GM21447 (cell line): ENCODE results near the gene CDCP2.

Source experiments
- ATAC-seq: cut with Tn5 transposase; IDR thresholded peaks from one replicate; pipeline ENCODE4 v1.9.1; 2021; ENCODE audit not compliant: unreplicated experiment

Gene CDCP2

GRCh38 chr1:54137534-54138061, 15.2 kb downstream of the CDCP2 start:
- ATAC-seq, result no peak

DNA sequence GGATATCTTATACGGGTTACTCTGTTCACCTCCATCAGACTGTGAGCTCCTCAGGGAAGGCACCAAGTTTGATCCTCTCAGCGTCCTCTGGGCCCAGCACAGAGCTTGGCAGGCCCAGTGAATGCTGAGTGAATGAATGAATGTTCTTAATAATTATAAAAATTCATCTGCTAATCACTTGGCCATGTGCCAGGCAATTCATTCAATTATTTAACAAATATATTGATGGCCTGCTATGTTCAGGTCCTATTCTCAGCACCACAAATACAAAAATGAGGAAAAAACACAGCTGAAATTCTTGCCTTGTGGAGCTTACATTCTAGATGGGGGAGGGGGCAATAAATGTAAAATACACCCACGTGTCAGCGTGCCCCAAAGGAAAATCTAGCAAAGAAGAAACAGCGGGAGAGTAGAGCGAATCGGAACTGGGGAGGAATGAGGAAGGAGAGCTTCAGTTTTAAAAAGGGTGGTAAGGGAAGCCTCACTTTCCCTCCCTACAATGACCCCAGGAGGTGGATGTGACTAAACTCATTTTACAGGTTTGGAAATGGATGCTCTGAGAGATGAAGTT, 15.8 kb downstream of the CDCP2 start:
- no peak for ATAC-seq

DNA sequence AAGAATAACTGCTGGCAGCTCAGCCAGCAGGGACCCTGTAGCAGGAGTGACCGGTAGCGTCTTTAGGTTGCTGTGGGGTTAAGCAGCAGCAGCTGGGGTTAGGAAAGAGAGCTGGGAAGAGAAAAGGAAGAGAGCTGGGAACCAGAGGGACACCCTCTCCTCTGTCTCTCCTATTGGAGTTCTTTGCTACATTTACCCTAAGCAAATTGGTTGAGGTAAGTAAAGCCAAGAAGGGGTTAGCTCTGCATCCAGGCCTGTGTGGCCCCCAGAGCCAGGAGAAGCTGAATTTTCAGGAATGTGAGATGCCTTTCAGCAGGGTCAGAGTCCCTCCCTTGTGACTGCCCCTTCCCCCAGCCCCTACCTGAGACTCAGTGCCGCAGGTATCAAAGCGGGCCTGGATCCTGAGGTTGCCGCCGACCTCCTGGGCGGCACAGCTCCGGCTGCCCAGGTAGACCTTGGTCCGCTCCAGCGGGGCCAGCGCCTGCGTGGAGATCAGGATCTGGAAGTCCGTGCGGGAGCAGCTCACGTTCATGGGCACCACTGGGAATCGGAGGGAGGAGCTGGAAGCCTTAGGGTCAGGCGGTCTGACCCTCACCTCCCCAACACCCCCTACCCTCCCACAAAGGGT, 16.4 kb downstream of the CDCP2 start:
- no peak for ATAC-seq

DNA sequence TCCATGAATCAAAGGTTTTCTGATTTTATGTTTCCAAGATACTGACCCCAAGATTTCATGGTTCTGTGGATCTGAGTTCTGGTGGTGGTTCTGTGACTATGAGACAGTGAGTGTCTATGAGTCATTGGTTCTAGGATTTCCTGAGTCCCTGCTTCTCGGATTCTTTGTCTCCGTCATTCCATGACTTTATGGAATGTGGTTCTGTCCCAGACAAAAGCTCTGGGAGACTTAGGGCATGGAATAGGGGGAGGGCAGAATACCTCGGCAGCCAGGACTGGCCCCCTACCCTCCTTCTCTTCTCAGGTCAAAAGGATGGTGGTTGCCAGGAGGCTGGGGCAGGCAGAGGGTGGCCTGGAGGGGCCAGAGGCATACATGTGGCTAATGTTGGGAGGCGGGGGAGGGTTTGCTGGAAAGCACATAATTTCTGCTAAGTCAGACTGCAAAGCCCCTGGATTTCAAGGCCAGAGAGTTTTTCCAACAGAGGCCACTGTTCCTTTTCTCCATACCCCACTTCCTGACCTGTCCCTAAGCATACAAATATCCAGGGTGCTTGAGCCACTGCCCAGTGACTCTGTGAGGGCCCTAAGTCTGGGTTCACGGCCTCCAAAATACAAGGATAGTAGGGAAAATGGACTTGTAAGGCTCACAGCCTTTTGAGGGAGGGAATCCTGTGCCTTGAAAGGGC, 17.2 kb downstream of the CDCP2 start:
- no peak for ATAC-seq

DNA sequence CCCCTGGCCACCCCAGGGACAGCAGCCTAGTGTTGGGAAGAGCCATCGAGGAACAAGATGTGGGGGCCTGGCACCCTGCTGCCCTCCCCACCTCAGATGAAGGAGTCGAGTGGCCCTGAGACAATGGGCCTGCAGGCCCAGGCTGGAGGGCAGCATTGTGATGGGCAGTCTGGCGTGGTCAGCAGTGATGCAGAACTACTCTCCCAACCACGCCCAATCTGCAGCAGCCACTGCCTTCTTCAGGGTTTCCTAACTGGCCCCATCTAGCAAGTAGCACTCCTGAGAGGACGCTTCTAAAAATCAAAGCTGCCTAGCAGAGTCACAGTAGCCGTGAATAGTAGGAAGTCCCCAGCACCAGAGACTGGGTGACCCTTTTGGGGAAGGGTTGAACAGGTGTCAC, 18.5 kb downstream of the CDCP2 start:
- no peak for ATAC-seq

GRCh38 chr1:54132495-54132894, 20.3 kb downstream of the CDCP2 start:
- no peak for ATAC-seq

DNA sequence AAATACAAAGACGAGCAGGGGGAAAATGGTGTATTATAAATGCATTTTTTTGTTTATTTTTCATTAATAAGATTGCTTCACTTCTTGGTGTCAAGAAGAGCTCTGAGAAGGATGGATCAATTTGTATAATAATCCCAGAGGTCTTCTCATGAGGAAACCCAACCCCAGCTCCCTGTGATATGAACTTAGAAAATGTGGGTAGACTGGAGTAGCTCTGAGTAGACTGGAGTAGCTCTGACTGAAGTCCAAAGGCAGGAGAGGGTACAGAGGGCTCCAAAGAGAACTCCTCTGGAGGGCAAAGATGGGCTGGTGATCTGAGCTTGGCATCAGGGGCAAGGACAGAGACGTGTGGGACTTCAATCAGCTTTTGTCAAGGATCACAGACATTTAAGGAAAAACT, 21.4 kb downstream of the CDCP2 start:
- no peak for ATAC-seq

GRCh38 chr1:54129858-54130257, 22.9 kb downstream of the CDCP2 start:
- ATAC-seq, result no peak

DNA sequence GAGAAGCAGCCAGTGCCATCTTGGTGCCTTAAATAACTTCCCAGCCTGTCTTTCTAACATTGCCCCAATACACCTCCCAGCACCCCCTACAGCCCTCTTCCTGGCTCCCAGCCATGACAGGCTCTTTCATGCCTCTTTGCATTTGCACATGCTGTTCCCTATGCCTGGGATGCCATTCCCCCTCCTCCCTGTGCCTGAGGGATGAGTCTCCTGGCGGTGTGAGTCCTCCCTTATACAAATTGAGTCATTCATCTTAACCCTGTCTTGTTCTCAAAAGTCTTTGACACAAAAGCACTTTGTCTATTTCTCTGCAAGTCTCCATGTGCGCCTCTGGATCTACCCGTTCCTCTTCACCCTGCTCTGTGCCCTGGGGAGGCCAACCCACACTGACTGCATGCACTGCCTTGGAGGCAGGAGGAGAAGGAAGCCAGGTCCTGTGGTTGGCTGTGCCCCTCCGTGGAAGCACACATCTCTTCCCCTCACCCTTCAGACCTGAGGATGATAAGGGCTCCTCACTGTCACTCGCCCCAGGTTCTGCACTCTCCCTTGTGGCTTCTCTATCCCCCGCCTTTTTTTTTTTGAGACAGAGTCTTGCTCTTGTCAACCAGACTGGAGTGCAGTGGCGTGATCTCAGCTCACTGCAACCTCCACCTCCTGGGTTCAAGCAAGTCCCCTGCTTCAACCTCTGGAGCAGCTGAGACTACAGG, 25.1 kb downstream of the CDCP2 start:
- ATAC-seq, result no peak

DNA sequence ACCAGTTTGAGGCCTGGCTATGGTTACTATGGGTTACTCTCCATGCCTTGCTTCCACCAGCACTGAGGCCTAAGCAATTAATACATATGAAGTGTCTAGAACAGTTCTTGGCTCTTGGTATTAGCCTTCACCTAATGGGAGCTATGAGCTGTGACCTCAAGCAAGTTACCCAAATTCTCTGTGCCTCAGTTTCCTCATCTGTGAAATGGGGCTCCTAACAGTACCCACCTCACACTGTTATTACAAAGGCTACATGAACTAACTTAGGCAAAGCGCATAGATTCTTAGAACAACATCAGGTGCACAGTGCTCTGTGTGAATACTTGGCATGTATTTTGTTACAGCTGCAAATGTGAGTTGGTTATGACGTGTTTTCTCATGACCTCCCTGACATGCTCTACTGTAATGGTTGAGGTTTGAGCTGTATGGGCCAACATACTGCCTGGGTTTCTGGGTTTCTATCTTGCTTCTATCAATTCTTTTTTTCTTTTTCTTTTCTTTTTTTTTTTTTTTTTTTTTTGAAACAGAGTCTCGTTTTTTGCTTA, 26.5 kb downstream of the CDCP2 start:
- no peak for ATAC-seq

DNA sequence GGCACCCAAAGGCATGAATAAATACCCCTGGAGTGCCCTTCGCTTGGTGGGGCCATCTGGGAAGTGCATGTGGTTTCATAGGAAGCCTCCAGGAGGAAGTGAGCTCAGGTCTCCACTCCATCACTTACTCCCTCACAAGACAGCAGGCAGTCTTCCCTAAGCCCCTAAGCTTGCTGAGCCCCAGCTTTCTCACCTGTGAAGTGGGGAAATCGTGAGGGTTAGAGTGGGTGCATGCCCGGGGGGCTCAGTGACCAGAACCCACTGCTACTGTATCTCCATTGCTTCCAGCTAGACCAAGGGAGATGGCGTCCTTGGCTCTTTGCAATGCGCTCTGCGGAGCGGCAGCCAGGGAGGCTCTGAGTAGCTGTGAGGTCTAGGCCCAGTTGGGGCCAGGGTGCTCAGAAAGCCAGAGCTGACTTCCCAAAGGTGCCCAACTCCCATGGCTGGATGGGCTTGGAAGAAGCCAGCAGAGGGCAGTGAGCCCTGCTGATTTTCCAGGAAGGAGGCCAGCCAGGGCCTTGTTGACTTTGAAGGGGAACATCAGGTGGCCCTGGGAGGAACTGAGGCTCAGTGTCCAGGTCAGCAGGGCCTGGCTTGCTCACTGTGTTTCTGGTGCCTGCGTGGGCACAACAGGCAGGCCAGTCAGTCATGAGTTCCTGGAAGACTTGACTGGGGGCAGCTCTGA, 27.3 kb downstream of the CDCP2 start:
- ATAC-seq, result no peak

DNA sequence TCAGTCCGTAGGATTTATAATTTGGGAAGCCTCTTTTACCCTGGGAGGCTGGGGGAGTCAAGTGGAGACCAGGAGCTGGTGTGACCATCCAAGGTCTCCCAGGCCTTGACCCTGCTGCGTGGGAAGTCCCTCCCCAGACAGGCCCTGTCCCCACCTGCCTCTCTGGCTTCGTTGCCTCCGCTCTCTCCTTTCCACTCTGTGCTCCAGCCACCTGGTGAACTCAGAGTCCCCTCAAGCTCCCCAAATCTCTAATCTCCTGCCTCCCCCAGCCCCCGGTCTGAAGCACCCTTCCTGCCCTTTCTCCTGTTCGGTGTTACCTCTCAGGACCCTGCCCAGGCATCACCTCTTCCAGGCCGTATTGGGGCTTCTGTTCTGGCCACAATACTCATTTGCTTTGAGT, 27.9 kb downstream of the CDCP2 start:
- ATAC-seq, result no peak

DNA sequence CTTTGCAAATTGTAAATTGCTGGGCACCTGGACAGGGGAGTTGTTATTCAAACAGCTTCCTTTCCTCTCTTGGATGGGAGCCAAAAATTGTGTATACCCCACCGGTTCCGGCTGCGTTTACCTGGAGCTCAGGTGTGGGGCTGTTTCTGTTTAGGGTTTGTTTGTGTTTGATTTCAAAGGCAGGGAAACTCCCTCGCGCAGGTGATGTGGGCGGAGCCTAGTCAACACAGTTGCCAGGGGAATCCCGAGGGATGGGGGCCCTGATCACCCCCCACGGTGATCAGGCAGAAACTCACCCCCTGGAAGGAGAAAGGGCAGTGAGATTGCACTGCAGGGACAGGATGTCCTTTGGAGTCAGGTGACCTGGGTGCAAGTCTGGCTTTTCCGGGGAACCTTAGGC, 28.3 kb downstream of the CDCP2 start:
- no peak for ATAC-seq

GRCh38 chr1:54122992-54123391, 29.8 kb downstream of the CDCP2 start:
- ATAC-seq, result no peak

GRCh38 chr1:54122135-54122751, 30.6 kb downstream of the CDCP2 start:
- ATAC-seq, result no peak

DNA sequence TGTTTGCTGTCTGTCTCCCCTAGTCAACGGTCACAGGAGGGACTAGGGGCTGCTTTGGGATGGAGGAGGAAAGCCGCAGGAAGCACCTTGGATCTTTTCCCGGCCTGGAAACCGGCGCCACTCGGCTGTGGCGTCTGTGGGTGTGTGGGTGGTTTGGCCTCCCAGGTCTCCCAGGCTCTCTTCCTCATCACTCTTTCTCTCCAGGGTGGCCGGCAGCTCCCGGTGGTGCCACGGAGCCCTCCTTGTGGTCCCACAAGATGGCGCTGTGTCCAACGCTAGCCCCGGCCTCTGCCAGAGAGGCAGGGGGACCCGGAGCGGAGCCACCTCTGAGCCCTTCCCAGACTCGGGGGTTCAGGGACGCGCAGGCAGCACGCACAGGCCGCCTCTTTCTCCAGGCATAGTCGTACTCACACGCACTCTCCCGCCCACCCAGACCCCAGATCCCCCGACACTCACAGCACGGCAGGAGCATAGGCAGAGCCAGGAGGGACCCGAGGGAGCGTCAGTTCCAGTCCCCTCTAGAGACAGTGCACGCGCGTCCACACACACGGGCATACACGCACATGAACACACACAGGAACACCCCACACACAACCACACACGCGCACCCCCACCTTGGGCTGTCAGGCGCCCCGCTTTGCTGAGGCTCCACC, 31.2 kb downstream of the CDCP2 start:
- no peak for ATAC-seq

GRCh38 chr1:54120698-54121481, 31.9 kb downstream of the CDCP2 start:
- no peak for ATAC-seq

DNA sequence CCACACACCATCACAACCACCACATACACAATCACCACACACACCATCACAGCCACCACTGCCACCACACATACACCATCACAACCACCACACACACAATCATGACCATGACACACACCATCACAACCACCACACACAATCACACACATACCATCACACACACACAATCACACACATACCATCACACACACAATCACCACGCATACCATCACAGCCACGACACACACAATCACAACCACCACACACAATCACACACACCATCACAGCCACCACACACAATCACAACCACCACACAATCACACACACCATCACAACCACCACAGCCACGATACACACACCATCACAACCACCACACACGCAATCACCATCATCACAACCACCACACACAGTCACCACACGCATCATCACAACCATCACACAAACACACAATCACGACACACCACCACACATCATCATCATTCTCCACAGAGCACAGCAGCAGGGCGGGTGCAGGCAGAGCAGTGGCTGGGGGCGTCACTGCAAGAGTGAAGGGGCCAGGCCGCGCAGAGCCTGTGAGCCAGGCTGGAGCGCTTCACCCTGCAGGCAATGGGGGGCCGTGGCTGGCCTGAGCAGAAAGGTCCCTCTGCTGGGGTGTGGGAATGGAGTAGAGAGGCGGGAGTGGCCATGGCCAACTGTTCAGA, 32.6 kb downstream of the CDCP2 start:
- no peak for ATAC-seq

DNA sequence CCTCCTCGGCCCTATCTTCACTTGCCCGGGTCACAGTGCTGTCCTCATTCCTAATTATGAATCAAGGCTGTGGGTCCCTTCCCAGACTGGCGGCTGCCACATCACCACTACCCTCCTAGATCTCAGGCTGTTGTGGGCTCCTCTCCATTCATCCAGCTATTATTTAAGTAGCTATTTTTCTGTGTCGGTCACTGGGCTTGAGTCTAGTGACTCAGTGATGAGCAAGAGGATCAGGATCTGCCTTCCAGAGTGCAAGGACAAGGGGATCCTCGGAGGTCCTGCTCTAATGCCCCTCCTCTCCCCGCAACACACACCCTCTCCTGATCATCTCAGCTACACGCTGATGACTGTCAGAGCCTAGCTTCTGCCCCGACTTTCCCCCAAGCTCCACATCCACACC, 34.1 kb downstream of the CDCP2 start:
- no peak for ATAC-seq
